A673 (cell line): Measurements from ENCODE around the gene UGT1A9.
"Not testable (repeated sequence)": the region's sequence is repeated elsewhere in the genome, so short reads cannot be mapped to it uniquely, and the experiment has no call there.

Experiments used
- EZH2 ChIP-seq: fragments of 200-600 bp; sonication (generic); IDR thresholded peaks from 2 replicates; pipeline ENCODE4 v1.6.1; 2017; ENCODE audit warnings: borderline replicate concordance, low read depth, mild to moderate bottlenecking, mixed read lengths, antibody characterized with exemption, low read length; ENCODE audit not compliant: poor library complexity, severe bottlenecking
- TF ChIP-seq, protein P1 (sequence below): fragments of 300-800, 200-600 bp; sonication (generic); conservative IDR thresholded peaks from 2 replicates; pipeline ENCODE4 v1.5.1; 2017; ENCODE audit warnings: low read depth, mild to moderate bottlenecking, antibody characterized with exemption, low read length, moderate library complexity, mixed read lengths

DNA sequence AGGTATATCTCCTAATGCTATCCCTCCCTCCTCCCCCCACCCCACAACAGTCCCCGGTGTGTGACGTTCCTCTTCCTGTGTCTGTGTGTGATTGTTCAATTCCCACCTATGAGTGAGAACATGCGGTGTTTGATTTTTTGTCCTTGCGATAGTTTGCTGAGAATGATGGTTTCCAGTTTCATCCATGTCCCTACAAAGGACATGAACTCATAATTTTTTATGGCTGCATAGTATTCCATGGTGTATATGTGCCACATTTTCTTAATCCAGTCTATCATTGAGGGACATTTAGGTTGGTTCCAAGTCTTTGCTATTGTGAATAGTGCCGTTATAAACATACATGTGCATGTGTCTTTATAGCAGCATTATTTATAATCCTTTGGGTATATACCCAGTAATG, 29.1 kb downstream of the UGT1A9 start:
- TF ChIP-seq, protein P1, sequence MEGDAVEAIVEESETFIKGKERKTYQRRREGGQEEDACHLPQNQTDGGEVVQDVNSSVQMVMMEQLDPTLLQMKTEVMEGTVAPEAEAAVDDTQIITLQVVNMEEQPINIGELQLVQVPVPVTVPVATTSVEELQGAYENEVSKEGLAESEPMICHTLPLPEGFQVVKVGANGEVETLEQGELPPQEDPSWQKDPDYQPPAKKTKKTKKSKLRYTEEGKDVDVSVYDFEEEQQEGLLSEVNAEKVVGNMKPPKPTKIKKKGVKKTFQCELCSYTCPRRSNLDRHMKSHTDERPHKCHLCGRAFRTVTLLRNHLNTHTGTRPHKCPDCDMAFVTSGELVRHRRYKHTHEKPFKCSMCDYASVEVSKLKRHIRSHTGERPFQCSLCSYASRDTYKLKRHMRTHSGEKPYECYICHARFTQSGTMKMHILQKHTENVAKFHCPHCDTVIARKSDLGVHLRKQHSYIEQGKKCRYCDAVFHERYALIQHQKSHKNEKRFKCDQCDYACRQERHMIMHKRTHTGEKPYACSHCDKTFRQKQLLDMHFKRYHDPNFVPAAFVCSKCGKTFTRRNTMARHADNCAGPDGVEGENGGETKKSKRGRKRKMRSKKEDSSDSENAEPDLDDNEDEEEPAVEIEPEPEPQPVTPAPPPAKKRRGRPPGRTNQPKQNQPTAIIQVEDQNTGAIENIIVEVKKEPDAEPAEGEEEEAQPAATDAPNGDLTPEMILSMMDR = not testable (repeated sequence)
- not testable (repeated sequence) for TF ChIP-seq EZH2
